ENCODE measurements around the gene KRIT1. TPM values are rescaled to one million over a fixed set of nuclear protein-coding genes. Genes with fewer than 3 reads are reported as not detected.

Gene KRIT1
- polyA plus RNA-seq, 1 experiment: 45.1 TPM

- DNase-seq (ENCODE audit: low read depth, low spot score): peak; percentile 18
- Histone ChIP-seq H3K27me3 (ENCODE audit: control insufficient read depth, insufficient read depth, low read length) (no peaks in the 10 kb centered on the region), H3K27ac (ENCODE audit: low read depth, low read length) (no peak overlapping the region), H3K4me3 (ENCODE audit: low read depth, low read length) (no peak overlapping the region), H3K9me3 (ENCODE audit: control insufficient read depth, insufficient read depth, low read length) (no peaks in the 10 kb centered on the region)
- TF ChIP-seq CTCF (IDR thresholded peaks at IDR 0.05; ENCODE audit: low read depth, low read length): no peak
- ChIA-PET CTCF (no interaction called here), POLR2A (interaction anchor here (0.9 kb wide), 1 partner anchor 231 kb away, joined by 3 read pairs; no protein-coding TSS in a partner anchor)
Observed at GRCh38 chr7:92226981-92227380, 18.7 kb downstream of the KRIT1 start.

- no peaks in the 10 kb centered on the region for H3K27me3 ChIP-seq (ENCODE audit: control insufficient read depth, insufficient read depth, low read length)
- CTCF ChIA-PET: interaction anchor here (1.3 kb wide), 1 partner anchor 43 kb away, joined by 4 read pairs; the partner anchor contains the start of gene LRRD1
- POLR2A ChIA-PET: no interaction called here
- TF ChIP-seq CTCF (IDR thresholded peaks at IDR 0.05; ENCODE audit: low read depth, low read length): no peak
- no peak for DNase-seq (ENCODE audit: low read depth, low spot score)
- H3K9me3 ChIP-seq (ENCODE audit: control insufficient read depth, insufficient read depth, low read length): no peaks in the 10 kb centered on the region
- H3K4me3 ChIP-seq (ENCODE audit: low read depth, low read length): no peak overlapping the region
- no peak overlapping the region for H3K27ac ChIP-seq (ENCODE audit: low read depth, low read length)
Observed at GRCh38 chr7:92221766-92222165, 23.9 kb downstream of the KRIT1 start.

GRCh38 chr7:92206672-92207071 lies 39.0 kb downstream of the KRIT1 start:
- no peak overlapping the region for H3K27ac ChIP-seq (ENCODE audit: low read depth, low read length)
- ChIA-PET CTCF (interaction anchor here (0.6 to 1.8 kb wide), 2 partner anchors 27 to 310 kb away, joined by 6 to 7 read pairs; partner anchors contain the start of gene LRRD1), POLR2A (no interaction called here)
- H3K27me3 ChIP-seq (ENCODE audit: control insufficient read depth, insufficient read depth, low read length): no peaks in the 10 kb centered on the region
- H3K4me3 ChIP-seq (ENCODE audit: low read depth, low read length): no peak overlapping the region
- TF ChIP-seq CTCF (IDR thresholded peaks at IDR 0.05; ENCODE audit: low read depth, low read length): no peak
- H3K9me3 ChIP-seq (ENCODE audit: control insufficient read depth, insufficient read depth, low read length): peaks cover 3% of the 10 kb centered on the region; the same call in 1 of the 2 replicates
- no peak for DNase-seq (ENCODE audit: low read depth, low spot score)

GRCh38 chr7:92205987-92206386 lies 39.7 kb downstream of the KRIT1 start:
- TF ChIP-seq CTCF (IDR thresholded peaks at IDR 0.05; ENCODE audit: low read depth, low read length): no peak
- ChIA-PET POLR2A (no interaction called here), CTCF (interaction anchor here (0.6 to 1.1 kb wide), 2 partner anchors 9 to 309 kb away, joined by 4 to 7 read pairs; no protein-coding TSS in a partner anchor)
- no peak overlapping the region for H3K27ac ChIP-seq (ENCODE audit: low read depth, low read length)
- DNase-seq (ENCODE audit: low read depth, low spot score): no peak
- H3K4me3 ChIP-seq (ENCODE audit: low read depth, low read length): no peak overlapping the region
- no peaks in the 10 kb centered on the region for H3K27me3 ChIP-seq (ENCODE audit: control insufficient read depth, insufficient read depth, low read length)
- peaks cover 3% of the 10 kb centered on the region; the same call in 1 of the 2 replicates for H3K9me3 ChIP-seq (ENCODE audit: control insufficient read depth, insufficient read depth, low read length)

GRCh38 chr7:92200791-92201190 lies 44.9 kb downstream of the KRIT1 start:
- ChIA-PET CTCF (interaction anchor here (0.7 kb wide), 1 partner anchor 21 kb away, joined by 4 read pairs; the partner anchor contains the start of gene LRRD1), POLR2A (no interaction called here)
- no peaks in the 10 kb centered on the region for H3K27me3 ChIP-seq (ENCODE audit: control insufficient read depth, insufficient read depth, low read length)
- TF ChIP-seq CTCF (IDR thresholded peaks at IDR 0.05; ENCODE audit: low read depth, low read length): no peak
- H3K27ac ChIP-seq (ENCODE audit: low read depth, low read length): no peak overlapping the region
- no peaks in the 10 kb centered on the region for H3K9me3 ChIP-seq (ENCODE audit: control insufficient read depth, insufficient read depth, low read length)
- no peak for DNase-seq (ENCODE audit: low read depth, low spot score)
- H3K4me3 ChIP-seq (ENCODE audit: low read depth, low read length): no peak overlapping the region

All from AG04450 (cell line).